ENCODE results near the gene PRR19. TPM values are rescaled to one million over a fixed set of nuclear protein-coding genes. Genes with fewer than 3 reads are reported as not detected.

The PRR19 gene
- total RNA-seq, 1 donor = 0.86 TPM

GRCh38 chr19:42344336-42344893 lies 42.5 kb downstream of the PRR19 start:
- DNase-seq (ENCODE audit: low read depth) = no peak
- TF ChIP-seq, protein P1, sequence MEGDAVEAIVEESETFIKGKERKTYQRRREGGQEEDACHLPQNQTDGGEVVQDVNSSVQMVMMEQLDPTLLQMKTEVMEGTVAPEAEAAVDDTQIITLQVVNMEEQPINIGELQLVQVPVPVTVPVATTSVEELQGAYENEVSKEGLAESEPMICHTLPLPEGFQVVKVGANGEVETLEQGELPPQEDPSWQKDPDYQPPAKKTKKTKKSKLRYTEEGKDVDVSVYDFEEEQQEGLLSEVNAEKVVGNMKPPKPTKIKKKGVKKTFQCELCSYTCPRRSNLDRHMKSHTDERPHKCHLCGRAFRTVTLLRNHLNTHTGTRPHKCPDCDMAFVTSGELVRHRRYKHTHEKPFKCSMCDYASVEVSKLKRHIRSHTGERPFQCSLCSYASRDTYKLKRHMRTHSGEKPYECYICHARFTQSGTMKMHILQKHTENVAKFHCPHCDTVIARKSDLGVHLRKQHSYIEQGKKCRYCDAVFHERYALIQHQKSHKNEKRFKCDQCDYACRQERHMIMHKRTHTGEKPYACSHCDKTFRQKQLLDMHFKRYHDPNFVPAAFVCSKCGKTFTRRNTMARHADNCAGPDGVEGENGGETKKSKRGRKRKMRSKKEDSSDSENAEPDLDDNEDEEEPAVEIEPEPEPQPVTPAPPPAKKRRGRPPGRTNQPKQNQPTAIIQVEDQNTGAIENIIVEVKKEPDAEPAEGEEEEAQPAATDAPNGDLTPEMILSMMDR (IDR thresholded peaks at IDR 0.05; ENCODE audit: insufficient read depth, low read depth, low read length) = no peak
- H3K4me3 ChIP-seq (ENCODE audit: low read depth, low read length) = no peak overlapping the region

DNA sequence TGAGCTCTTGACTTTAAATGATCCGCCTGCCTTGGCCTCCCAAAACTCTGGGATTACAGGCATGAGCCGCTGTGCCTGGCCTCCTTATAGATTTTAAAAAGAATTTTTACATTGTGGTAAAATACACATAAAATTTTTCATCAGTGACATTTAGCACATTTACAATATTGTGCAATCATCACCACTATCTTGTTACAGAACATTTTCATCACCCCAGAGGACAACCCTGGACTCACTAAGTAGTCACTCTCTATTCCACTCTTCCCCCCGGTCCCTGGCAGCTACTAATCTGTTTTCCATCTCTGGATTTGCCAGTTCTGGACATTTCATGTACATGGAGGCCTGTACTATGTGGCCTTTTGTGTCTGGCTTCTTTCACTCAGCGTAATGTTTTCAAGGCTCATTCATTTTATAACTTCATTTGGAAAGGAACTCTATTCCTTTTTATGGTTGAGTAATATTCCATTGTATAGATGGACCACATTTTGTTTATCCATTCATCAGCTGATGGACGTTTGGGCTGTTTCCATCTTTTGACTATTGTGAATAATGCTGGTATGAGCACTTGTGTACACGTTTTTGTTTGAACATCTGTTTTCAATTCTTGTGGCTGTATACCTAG lies 43.4 kb downstream of the PRR19 start:
- TF ChIP-seq, protein P1 (IDR thresholded peaks at IDR 0.05; ENCODE audit: insufficient read depth, low read depth, low read length) = no peak
- H3K4me3 ChIP-seq (ENCODE audit: low read depth, low read length) = no peak overlapping the region
- peak; percentile 86 for DNase-seq (ENCODE audit: low read depth)

DNA sequence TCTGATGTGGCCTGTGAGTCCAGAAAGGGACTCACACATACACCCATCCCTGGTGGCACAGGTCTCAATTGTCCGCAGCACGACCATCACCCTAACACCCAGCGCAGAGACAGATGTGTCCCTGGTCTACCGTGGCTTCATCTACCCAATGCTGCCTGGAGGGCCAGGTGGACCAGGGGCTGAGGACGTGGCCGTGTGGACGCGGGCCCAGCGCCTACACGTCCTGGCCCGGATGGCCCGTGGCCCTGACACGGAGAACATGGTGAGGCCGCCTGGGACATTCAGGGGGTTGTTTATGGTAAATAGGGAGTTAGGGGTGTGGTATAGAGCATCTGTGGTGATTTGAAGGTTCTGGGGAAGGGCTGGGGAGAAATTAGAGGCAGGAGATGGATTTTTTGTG lies 46.3 kb downstream of the PRR19 start:
- TF ChIP-seq, protein P1 (IDR thresholded peaks at IDR 0.05; ENCODE audit: insufficient read depth, low read depth, low read length) = no peak
- no peak for DNase-seq (ENCODE audit: low read depth)
- no peak overlapping the region for H3K4me3 ChIP-seq (ENCODE audit: low read depth, low read length)

GRCh38 chr19:42349378-42350107 lies 47.6 kb downstream of the PRR19 start:
- TF ChIP-seq, protein P1 (IDR thresholded peaks at IDR 0.05; ENCODE audit: insufficient read depth, low read depth, low read length) = no peak
- DNase-seq (ENCODE audit: low read depth) = no peak
- no peak overlapping the region for H3K4me3 ChIP-seq (ENCODE audit: low read depth, low read length)

DNA sequence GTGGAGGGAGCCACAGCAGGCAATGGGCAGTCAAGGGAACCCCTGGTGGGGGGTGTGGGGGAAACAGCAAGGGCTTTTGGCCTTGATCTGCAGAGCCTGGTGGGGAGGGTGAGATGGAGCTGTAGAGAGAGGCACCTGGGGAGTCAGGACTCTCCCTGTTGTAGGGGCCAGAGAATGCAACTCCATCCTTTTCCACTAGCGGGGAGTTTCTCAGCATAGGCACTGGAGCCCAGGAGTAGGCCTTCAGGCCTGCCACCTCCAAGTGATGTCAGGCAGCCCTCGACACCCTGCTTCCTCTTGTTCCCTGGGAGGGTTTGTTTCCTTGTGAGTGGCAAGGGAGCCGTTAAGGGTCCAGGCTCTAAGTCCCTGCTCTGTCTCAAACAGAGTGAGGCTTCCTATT lies 48.5 kb downstream of the PRR19 start:
- no peak for DNase-seq (ENCODE audit: low read depth)
- H3K4me3 ChIP-seq (ENCODE audit: low read depth, low read length) = no peak overlapping the region
- TF ChIP-seq, protein P1 (IDR thresholded peaks at IDR 0.05; ENCODE audit: insufficient read depth, low read depth, low read length) = no peak

GRCh38 chr19:42351079-42351735 lies 49.3 kb downstream of the PRR19 start:
- H3K4me3 ChIP-seq (ENCODE audit: low read depth, low read length) = no peak overlapping the region
- no peak for DNase-seq (ENCODE audit: low read depth)
- TF ChIP-seq, protein P1 (IDR thresholded peaks at IDR 0.05; ENCODE audit: insufficient read depth, low read depth, low read length) = no peak
